Central memory CD8-positive, alpha-beta T cell (primary cell): ENCODE results near the gene TMEM273.

Experiments used
- ATAC-seq: fragments of 150-1000 bp; cut with Tn5 transposase; replicated peaks from 2 replicates; pipeline ENCODE4 v1.10.0; 2022; ENCODE audit warnings: mild to moderate bottlenecking, moderate FRiP score, moderate number of reproducible peaks; ENCODE audit not compliant: poor library complexity, severe bottlenecking; ENCODE audit errors: extremely low read depth
- DNase-seq, 2 donors: peaks; one replicate each; pipeline ENCODE4 v3.0.0; 2021; ENCODE audit warnings: low spot score in 2 of 2
- H3K27ac Mint-ChIP-seq: one replicate; pipeline ENCODE4 v1.8.0; 2022; ENCODE audit warnings: low read depth, mild to moderate bottlenecking, moderate library complexity, mixed read lengths
- H3K27me3 Mint-ChIP-seq: one replicate; pipeline ENCODE4 v1.8.0; 2022; ENCODE audit warnings: mixed read lengths
- H3K36me3 Mint-ChIP-seq: one replicate; pipeline ENCODE4 v1.8.0; 2022; ENCODE audit warnings: mild to moderate bottlenecking, moderate library complexity, mixed read lengths; ENCODE audit not compliant: insufficient read depth
- H3K4me1 Mint-ChIP-seq: one replicate; pipeline ENCODE4 v1.8.0; 2022; ENCODE audit warnings: mixed read lengths
- H3K4me3 Mint-ChIP-seq: one replicate; pipeline ENCODE4 v1.8.0; 2022; ENCODE audit warnings: mild to moderate bottlenecking, moderate library complexity, mixed read lengths
- H3K9me3 Mint-ChIP-seq: one replicate; pipeline ENCODE4 v1.8.0; 2022; ENCODE audit warnings: mixed read lengths

Gene TMEM273, protein sequence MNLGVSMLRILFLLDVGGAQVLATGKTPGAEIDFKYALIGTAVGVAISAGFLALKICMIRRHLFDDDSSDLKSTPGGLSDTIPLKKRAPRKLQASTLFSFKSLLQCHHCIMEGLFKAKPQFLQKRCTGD

DNA sequence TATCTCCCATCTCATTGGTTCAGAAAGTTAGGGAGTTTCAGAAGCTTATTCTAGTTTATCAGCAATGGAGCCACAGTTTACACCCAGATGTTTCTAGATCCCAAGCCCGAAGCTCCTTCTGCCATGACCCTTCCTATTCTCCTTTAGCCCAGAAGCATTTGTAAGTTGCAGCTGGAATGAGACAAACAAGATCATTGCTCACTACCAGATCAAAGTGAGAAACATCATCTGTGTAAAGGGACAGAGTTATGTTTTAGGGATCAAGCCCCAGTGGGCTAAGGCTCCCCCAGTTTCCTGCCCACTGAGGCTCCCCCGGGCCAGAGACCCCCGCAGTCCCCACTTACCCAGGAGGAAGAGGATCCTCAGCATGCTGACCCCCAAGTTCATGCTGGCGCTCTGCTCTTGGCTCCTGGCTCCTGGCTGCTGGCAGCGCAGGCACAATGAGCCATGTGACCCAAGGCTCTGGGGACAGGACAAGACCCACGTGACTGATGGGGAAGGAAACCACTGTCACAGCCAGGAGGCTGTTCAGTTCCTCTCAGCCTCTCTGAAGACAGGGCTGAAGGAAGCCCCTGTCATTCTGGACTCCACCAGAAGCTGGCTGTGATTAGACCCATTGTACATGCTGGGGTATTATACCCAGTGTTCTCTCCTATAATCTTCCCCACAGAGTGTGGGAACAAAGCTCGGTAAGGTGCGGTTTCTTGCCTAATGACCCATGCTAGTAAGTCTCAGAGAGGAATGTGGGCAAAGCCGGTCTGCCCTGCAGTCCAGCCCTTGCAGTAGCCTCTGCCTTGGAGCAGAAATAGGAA is at the start of gene TMEM273:
TSS of gene TMEM273 (minus strand) at position 442 of the 812 bp plus-strand sequence. CDS start at position 387, 55 bp downstream.
- DNase-seq (no peak), ATAC-seq (no peak)
- Mint-ChIP-seq H3K27ac (peak within 1 kb of the TSS; percentile 59), H3K9me3 (no peaks in the 10 kb centered on the region), H3K4me1 (peaks cover 58% of the 10 kb centered on the region), H3K4me3 (peak within 1 kb of the TSS; percentile 59), H3K36me3 (no peaks in the 10 kb centered on the region), H3K27me3 (no peaks in the 10 kb centered on the region)

GRCh38 chr10:49237985-49238384 is 49.8 kb upstream of the TMEM273 start:
- no peaks in the 10 kb centered on the region for H3K9me3 Mint-ChIP-seq
- H3K36me3 Mint-ChIP-seq: no peaks in the 10 kb centered on the region
- ATAC-seq: no peak
- H3K4me1 Mint-ChIP-seq: no peaks in the 10 kb centered on the region
- peaks cover 42% of the 10 kb centered on the region for H3K27me3 Mint-ChIP-seq
- no peak overlapping the region for H3K27ac Mint-ChIP-seq
- no peak overlapping the region for H3K4me3 Mint-ChIP-seq
- no peak for DNase-seq

DNA sequence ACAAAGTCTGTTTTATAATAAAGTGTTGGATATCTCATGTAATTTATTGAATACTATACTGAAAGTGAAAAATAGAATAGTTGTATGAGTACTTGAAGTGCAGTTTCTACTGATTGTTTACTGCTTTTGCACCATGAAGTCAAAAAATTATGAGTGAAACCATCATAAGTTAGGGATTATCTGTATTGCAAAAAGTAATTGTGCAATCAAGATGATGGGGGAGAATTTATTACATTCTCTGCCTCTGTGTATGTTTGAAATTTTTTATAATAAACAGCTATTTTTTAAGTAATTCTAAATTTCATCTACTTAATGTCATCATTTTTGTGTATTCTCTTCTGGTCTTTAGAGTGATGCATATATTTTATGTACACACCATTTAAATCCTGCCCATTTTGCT is 47.2 kb upstream of the TMEM273 start:
- DNase-seq (no peak), ATAC-seq (no peak)
- Mint-ChIP-seq H3K36me3 (no peaks in the 10 kb centered on the region), H3K27ac (no peak overlapping the region), H3K4me3 (no peak overlapping the region), H3K4me1 (no peaks in the 10 kb centered on the region), H3K9me3 (no peaks in the 10 kb centered on the region), H3K27me3 (peaks cover 28% of the 10 kb centered on the region)

DNA sequence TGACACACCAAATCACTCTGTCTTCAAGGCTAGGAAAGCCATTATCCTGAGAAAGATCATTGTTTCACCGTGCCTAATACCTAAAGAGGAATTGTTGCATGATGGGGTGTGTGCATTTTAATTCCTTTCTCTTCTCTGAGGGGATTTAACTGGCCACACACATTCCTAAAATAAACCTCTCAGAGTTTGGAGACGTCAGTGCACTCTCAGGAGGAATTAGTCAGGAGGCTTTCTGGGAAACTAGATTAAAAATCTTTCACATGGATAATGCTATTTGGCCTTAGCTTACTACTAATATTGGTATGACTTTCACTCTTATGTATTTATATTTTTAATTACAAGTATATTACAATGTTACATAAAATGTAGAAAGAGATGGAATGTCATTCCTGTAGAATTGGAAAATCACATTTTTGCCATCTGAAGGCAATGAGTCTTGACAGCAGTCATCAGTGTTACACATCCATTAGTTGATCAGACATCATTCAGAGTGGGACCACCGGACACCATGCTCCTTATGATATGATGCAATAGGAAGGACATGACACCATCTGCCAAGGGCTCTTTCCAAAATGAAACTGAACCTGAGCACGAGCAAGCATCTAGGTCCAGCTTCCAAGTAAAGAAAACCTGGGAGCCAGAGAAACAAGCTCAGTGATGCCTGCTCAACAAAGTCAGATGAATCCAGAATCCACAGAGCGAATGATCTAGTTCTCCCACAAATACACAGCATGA is 43.1 kb upstream of the TMEM273 start:
- Mint-ChIP-seq H3K4me1 (no peaks in the 10 kb centered on the region), H3K9me3 (no peaks in the 10 kb centered on the region), H3K27me3 (peaks cover 33% of the 10 kb centered on the region), H3K36me3 (no peaks in the 10 kb centered on the region), H3K27ac (no peak overlapping the region), H3K4me3 (no peak overlapping the region)
- DNase-seq (no peak), ATAC-seq (no peak)

DNA sequence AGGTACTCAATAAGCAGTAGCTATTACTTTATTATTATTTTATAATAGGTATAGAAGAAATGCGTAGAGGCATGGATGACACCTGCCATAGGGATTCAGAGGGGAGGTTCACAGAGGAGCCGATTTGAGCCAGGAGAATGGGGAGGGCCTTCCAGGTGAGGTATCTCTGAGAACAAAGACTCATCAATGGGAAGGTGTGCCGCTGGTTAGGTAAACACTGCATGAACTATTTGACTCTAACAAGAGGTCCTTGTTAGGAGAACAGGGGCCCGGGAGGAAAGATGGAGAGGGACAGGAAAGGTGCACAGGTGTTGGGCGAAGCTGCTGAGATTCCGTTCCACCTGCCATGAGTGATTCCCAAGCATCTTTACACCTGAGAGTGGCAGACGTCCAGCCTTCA is 41.8 kb upstream of the TMEM273 start:
- H3K9me3 Mint-ChIP-seq: no peaks in the 10 kb centered on the region
- no peak overlapping the region for H3K27ac Mint-ChIP-seq
- DNase-seq (no peak), ATAC-seq (no peak)
- no peaks in the 10 kb centered on the region for H3K4me1 Mint-ChIP-seq
- peaks cover 43% of the 10 kb centered on the region for H3K27me3 Mint-ChIP-seq
- H3K4me3 Mint-ChIP-seq: no peak overlapping the region
- no peaks in the 10 kb centered on the region for H3K36me3 Mint-ChIP-seq

DNA sequence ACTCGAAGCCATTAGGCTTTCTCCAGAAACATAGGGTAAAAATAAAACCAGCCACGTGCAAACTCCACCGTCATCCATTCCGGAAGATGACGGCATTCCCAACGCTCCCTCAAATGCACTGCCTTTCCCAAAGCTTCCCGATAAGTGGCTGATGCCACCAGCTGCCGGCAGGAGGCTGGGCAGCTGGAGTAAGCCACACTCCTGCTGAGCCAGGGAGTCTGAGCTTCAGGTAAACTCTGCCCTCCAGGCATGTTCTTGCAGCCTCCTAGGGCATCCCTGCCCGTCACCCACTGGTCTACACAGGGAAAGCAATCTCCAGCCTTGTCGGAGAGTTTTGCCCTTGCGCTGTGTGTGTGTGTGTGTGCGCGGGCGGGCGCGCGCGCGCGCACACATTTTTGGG is 40.5 kb upstream of the TMEM273 start:
- Mint-ChIP-seq H3K4me3 (no peak overlapping the region), H3K36me3 (no peaks in the 10 kb centered on the region), H3K9me3 (no peaks in the 10 kb centered on the region), H3K27me3 (peaks cover 43% of the 10 kb centered on the region), H3K4me1 (no peaks in the 10 kb centered on the region), H3K27ac (no peak overlapping the region)
- ATAC-seq: no peak
- DNase-seq: no peak

GRCh38 chr10:49227406-49227805 is 39.2 kb upstream of the TMEM273 start:
- H3K27me3 Mint-ChIP-seq: peaks cover 42% of the 10 kb centered on the region
- H3K4me1 Mint-ChIP-seq: no peaks in the 10 kb centered on the region
- no peak overlapping the region for H3K4me3 Mint-ChIP-seq
- no peak overlapping the region for H3K27ac Mint-ChIP-seq
- DNase-seq (no peak), ATAC-seq (no peak)
- no peaks in the 10 kb centered on the region for H3K9me3 Mint-ChIP-seq
- no peaks in the 10 kb centered on the region for H3K36me3 Mint-ChIP-seq

DNA sequence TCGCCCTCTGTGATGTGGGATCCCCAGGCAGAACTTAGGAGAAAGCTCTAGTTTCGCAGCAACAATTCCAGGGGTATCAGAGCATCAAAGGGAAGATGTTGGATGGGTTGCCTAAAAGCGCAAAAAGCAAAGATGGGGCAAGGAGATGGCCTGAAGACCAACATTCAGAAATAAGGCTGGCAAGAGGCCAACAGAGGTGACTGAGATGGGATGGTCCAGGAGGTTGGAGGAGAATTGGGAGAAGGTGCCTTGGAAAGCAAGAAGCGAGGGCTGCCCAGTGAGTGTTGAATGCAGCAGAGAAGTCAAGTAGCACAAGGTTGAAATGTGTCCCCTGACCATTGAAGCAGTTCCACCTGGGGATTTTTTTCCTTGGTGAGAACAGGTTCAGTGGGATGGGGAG is 38.4 kb upstream of the TMEM273 start:
- Mint-ChIP-seq H3K9me3 (no peaks in the 10 kb centered on the region), H3K4me3 (no peak overlapping the region)

DNA sequence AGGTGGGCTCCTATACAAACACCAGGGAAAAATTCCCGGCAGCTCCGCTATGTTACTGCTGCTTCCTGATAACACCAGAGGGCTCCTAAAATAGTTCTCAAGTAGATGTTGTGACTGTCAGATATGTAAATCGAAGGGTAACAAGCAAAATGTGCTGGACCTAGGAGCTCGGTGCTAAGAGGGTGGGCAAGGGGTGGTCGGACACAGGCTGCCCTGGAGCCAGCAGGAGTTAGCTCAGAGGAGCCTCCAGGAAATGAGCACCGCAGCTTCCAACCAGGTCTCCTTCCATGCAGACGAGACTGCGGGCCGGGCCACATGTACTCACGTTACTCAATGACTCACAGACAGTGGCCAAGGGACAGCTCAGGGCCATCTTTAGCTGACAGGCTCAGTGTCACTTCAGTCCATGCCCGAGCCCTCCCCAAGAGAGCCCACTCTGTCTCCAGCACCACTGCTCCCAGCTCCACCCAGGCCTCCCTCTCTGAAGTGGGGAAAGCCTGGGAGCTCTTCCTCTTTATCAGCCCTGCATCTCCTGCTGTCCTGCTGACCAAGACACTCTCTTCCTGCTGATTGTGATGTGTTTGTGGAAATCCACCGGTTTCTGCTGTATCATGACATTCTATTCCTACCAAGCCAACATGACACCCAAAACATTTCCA is 37.2 kb upstream of the TMEM273 start:
- Mint-ChIP-seq H3K36me3 (no peaks in the 10 kb centered on the region), H3K27ac (no peak overlapping the region), H3K9me3 (no peaks in the 10 kb centered on the region), H3K4me1 (no peaks in the 10 kb centered on the region), H3K4me3 (no peak overlapping the region), H3K27me3 (peaks cover 32% of the 10 kb centered on the region)
- no peak for ATAC-seq
- no peak for DNase-seq

More for the DNA sequence above, 38.4 kb upstream of the TMEM273 start:
- Mint-ChIP-seq H3K27me3 (peaks cover 34% of the 10 kb centered on the region), H3K36me3 (no peaks in the 10 kb centered on the region), H3K27ac (peak overlapping the region; percentile 7), H3K4me1 (no peaks in the 10 kb centered on the region)
- ATAC-seq (no peak), DNase-seq (no peak)

DNA sequence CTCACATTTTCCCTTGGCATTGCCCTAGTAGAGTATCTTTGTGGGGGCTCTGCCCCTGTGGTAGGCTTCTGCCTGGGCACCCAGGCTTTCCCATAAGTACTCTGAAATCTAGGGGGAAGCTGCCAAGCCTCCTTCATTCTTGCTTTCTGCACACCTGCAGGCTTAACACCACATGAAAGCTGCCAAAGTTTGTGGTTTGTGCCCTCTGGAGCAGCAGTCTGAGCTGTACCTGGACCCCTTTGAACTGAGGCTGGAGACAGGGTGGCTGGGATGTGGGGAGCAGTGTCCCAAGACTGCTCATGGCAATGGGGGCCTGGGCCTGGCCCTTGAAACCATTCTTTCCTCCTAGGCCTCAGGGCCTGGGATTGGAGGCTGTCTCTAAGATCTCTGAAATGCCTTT is 35.0 kb upstream of the TMEM273 start:
- ATAC-seq: no peak
- DNase-seq: no peak
- no peak overlapping the region for H3K27ac Mint-ChIP-seq
- H3K27me3 Mint-ChIP-seq: peaks cover 28% of the 10 kb centered on the region
- H3K36me3 Mint-ChIP-seq: no peaks in the 10 kb centered on the region
- H3K4me1 Mint-ChIP-seq: no peaks in the 10 kb centered on the region
- no peak overlapping the region for H3K4me3 Mint-ChIP-seq
- no peaks in the 10 kb centered on the region for H3K9me3 Mint-ChIP-seq

- peaks cover 27% of the 10 kb centered on the region for H3K27me3 Mint-ChIP-seq
- no peak overlapping the region for H3K4me3 Mint-ChIP-seq
- no peaks in the 10 kb centered on the region for H3K4me1 Mint-ChIP-seq
- no peaks in the 10 kb centered on the region for H3K9me3 Mint-ChIP-seq
- no peaks in the 10 kb centered on the region for H3K36me3 Mint-ChIP-seq
- DNase-seq: no peak
- no peak overlapping the region for H3K27ac Mint-ChIP-seq
- no peak for ATAC-seq
Observed at GRCh38 chr10:49222170-49222569, 34.0 kb upstream of the TMEM273 start.

DNA sequence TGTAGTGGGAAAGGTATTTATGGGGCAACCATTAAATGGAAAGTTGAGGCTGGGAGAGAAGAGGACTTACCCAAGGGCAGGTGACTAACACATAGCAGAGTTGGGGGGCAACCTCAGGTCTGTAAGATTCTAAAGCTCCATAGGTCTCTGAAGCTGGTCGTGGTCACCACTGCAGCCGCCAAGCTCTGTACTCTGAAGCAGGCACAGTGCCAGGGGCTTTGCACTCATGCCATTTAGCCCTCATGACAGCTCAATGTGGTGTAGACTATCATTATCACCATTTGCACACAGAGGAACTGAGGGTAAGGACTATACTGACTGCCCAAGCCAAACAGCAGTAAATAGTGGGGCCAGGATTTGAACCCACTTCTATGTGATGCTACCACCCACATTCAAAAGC is 32.5 kb upstream of the TMEM273 start:
- ATAC-seq (no peak), DNase-seq (no peak)
- Mint-ChIP-seq H3K4me3 (no peak overlapping the region), H3K36me3 (no peaks in the 10 kb centered on the region), H3K4me1 (no peaks in the 10 kb centered on the region), H3K27me3 (peaks cover 12% of the 10 kb centered on the region), H3K27ac (no peak overlapping the region), H3K9me3 (no peaks in the 10 kb centered on the region)
